K562 (cell line): ENCODE measurements around the gene HARS2.

ENCODE experiments used
- ATF3 ChIP-seq, 2 experiments: fragments of 450-650 bp in 1 of 2; sonication (generic) in 1 of 2; formaldehyde crosslinking in 1 of 2; IDR thresholded peaks in 1 of 2; conservative IDR thresholded peaks in 1 of 2; 2 replicates each; pipeline versions ENCODE4 v1.6.1 to v1.8.1; 2016 to 2023; ENCODE audit warnings: mild to moderate bottlenecking in 2 of 2, moderate library complexity in 2 of 2, inconsistent platforms in 1 of 2, missing genetic modification reagents in 1 of 2
- BRD4 ChIP-seq: fragments of 200-600 bp; sonication (generic); IDR thresholded peaks from 2 replicates; pipeline ENCODE4 v1.6.1; 2017; ENCODE audit warnings: inconsistent platforms
- BRD9 ChIP-seq: fragments of 450-650 bp; IDR thresholded peaks from 2 replicates; pipeline ENCODE4 v1.6.1; 2018; ENCODE audit warnings: low read depth; ENCODE audit not compliant: partially characterized antibody
- CREB1 ChIP-seq, 2 experiments: sonication (generic) in 1 of 2; formaldehyde crosslinking in 1 of 2; IDR thresholded peaks; 2 replicates each; pipeline versions ENCODE4 v1.6.1 to v1.8.0; 2012 to 2022; ENCODE audit warnings: inconsistent platforms in 1 of 2, mild to moderate bottlenecking in 1 of 2, missing genetic modification reagents in 1 of 2, moderate library complexity in 1 of 2
- CTCF ChIP-seq, 3 experiments: IDR thresholded peaks in 2 of 3; conservative IDR thresholded peaks in 1 of 3; 2 replicates each; pipeline ENCODE4 v1.5.1; 2011 to 2012; ENCODE audit warnings: low read length in 3 of 3, mild to moderate bottlenecking in 3 of 3, control low read depth in 2 of 3, improper control_type of control experiment in 1 of 3, inconsistent platforms in 1 of 3, low read depth in 1 of 3, mixed read lengths in 1 of 3, moderate library complexity in 1 of 3; ENCODE audit not compliant: insufficient read depth in 2 of 3
- EZH2 ChIP-seq: IDR thresholded peaks from 2 replicates; pipeline ENCODE4 v1.6.1; 2012; ENCODE audit warnings: low read depth, mild to moderate bottlenecking, inconsistent platforms, low read length, borderline replicate concordance
- MEF2A ChIP-seq: IDR thresholded peaks from 2 replicates; pipeline ENCODE4 v1.6.1; 2011; ENCODE audit warnings: low read depth, mild to moderate bottlenecking, low read length, moderate library complexity; ENCODE audit not compliant: control insufficient read depth
- MYC ChIP-seq, 2 experiments: fragments of 250-450 bp in 1 of 2; sonication (Bioruptor Pico) in 1 of 2; IDR thresholded peaks; 2 replicates each; pipeline versions ENCODE4 v1.5.1 to v1.6.1; 2012 to 2021; ENCODE audit warnings: low read depth in 2 of 2, borderline replicate concordance in 1 of 2, improper control_type of control experiment in 1 of 2, low read length in 1 of 2, mild to moderate bottlenecking in 1 of 2, moderate library complexity in 1 of 2
- NBN ChIP-seq: fragments of 450-650 bp; IDR thresholded peaks from 2 replicates; pipeline ENCODE4 v1.6.1; 2016; ENCODE audit warnings: low read depth, mild to moderate bottlenecking
- RERE ChIP-seq: sonication (generic); formaldehyde crosslinking; IDR thresholded peaks from 2 replicates; pipeline ENCODE4 v1.8.0; 2023; ENCODE audit warnings: missing genetic modification reagents, mild to moderate bottlenecking, borderline replicate concordance
- TEAD4 ChIP-seq, 2 experiments: sonication (generic) in 1 of 2; formaldehyde crosslinking in 1 of 2; IDR thresholded peaks; 2 replicates each; pipeline versions ENCODE4 v1.6.1 to v1.8.0; 2012 to 2022; ENCODE audit warnings: borderline replicate concordance in 1 of 2, inconsistent platforms in 1 of 2, low read length in 1 of 2, mild to moderate bottlenecking in 1 of 2, missing genetic modification reagents in 1 of 2
- ZNF589 ChIP-seq: fragments of 200-800 bp; sonication (Bioruptor generic); IDR thresholded peaks from 2 replicates; pipeline ENCODE4 v1.6.1; 2016; ENCODE audit warnings: low read depth, missing genetic modification characterization, missing compliant biosample characterization
- TF ChIP-seq, protein P1 (sequence below): sonication (generic); formaldehyde crosslinking; IDR thresholded peaks from 2 replicates; pipeline ENCODE4 v1.9.0; 2022; ENCODE audit warnings: mild to moderate bottlenecking, missing genetic modification reagents

DNA sequence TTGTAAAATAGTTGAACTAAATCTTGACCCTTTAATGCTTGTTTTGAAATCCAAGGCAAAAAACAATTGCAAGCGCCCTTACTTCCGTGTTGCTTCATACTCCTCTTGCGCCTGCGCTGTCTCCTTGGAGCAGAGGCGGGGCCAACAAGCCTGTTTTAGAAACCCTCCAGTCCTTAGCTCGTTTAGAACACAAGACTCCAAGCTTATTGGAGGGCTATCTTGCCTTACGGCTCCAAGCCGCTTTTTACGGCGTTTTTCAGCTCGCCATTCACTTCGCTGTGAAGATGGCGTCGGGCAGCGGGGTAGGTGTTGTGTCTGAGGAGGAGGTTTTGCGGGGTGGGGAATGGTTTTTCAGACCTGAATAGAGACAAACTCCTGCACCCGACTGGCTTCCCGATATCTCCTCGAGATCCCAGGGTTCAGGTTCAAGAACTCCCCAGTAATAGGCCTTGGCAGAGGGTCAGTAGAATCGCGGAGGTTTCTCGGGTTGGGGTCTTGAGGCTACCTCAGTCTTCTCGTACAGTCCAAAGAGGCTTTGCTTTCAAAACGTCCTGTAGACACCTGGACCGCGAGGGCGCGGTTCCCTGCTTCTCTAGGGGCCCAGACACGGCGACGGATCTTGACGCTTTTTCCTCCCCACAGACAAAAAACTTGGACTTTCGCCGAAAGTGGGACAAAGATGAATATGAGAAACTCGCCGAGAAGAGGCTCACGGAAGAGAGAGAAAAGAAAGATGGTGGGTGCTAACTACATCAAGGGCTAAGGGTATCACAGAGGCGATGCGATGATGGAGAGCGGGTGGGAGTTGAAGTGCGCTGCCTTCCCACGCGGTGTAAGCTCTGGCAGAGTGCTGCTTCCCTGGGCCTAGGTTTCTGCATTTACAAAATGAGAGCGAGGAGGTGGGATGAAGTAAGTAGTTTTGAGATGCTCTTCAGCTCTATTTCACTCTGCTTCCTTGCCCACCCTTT lies 9.2 kb downstream of the HARS2 start, which contains the start of gene ZMAT2:
- TF ChIP-seq NBN (no peak), ZNF589 (CRISPR knock-in tag) (no peak), CTCF (IDR thresholded peaks at IDR 0.05 in 2 of 3, conservative IDR thresholded peaks at IDR 0.05 in 1 of 3; ENCODE audit: insufficient read depth in 2 of 3, low read depth in 1 of 3, low read length in 3 of 3) (no peak), BRD4 (no peak), MEF2A (no peak), EZH2 (no peak), CREB1 (IDR thresholded peaks at IDR 0.05) (peak; percentile 74; the same call in 1 of the 2 replicates), CREB1 (CRISPR knock-in tag; IDR thresholded peaks at IDR 0.05) (no peak; the same call in 1 of the 2 replicates), TEAD4 (IDR thresholded peaks at IDR 0.05; ENCODE audit: low read length) (0 out of 2 replicates have a peak, but pooled peaks have one; percentile 22), TEAD4 (CRISPR knock-in tag; IDR thresholded peaks at IDR 0.05; ENCODE audit: borderline replicate concordance) (no peak), ATF3 (IDR thresholded peaks at IDR 0.05) (no peak), ATF3 (CRISPR knock-in tag; conservative IDR thresholded peaks at IDR 0.05) (no peak), RERE (CRISPR knock-in tag) (no peak), MYC (IDR thresholded peaks at IDR 0.05; ENCODE audit: low read depth, low read length) (peak; percentile 45; the same call in 1 of the 2 replicates), MYC (CRISPR knock-in tag; IDR thresholded peaks at IDR 0.05; ENCODE audit: borderline replicate concordance, low read depth) (no peak), BRD9 (no peak)
- TF ChIP-seq, protein P1, sequence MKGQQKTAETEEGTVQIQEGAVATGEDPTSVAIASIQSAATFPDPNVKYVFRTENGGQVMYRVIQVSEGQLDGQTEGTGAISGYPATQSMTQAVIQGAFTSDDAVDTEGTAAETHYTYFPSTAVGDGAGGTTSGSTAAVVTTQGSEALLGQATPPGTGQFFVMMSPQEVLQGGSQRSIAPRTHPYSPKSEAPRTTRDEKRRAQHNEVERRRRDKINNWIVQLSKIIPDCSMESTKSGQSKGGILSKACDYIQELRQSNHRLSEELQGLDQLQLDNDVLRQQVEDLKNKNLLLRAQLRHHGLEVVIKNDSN (CRISPR knock-in tag), result no peak
